ENCODE results near the gene FAH.

DNA sequence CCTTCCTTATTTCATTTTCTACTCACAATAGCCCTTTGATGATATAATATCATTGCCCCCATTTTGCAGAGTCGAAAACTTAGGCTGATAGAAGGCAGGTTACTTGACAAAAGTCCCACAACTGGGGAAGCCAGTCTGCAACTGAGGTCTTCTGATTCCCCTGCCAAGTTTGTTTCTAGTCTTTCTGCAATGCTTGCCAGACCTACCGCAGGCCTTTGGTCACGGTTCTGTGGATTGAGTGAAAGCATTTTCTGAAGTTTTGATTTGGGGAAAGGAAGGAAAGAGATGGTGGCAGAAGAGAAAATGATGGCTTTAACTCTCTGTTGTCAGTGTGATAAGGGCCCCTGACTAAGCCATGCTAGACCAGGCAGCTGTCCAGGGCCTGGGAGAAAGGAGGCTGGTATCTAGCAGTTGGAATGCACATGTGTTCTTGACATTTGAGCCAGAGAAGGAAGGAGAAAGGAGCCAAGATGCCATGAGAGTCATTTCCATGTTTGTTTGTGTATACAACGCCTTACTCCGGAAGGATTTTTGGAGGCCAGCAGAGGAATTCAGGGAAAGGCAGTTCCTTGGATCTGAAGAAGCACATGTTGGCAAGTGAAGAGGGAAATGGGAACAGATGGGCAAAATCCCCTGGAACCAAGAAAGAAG, 29.9 kb downstream of the FAH start:
- TF ChIP-seq, protein P1, sequence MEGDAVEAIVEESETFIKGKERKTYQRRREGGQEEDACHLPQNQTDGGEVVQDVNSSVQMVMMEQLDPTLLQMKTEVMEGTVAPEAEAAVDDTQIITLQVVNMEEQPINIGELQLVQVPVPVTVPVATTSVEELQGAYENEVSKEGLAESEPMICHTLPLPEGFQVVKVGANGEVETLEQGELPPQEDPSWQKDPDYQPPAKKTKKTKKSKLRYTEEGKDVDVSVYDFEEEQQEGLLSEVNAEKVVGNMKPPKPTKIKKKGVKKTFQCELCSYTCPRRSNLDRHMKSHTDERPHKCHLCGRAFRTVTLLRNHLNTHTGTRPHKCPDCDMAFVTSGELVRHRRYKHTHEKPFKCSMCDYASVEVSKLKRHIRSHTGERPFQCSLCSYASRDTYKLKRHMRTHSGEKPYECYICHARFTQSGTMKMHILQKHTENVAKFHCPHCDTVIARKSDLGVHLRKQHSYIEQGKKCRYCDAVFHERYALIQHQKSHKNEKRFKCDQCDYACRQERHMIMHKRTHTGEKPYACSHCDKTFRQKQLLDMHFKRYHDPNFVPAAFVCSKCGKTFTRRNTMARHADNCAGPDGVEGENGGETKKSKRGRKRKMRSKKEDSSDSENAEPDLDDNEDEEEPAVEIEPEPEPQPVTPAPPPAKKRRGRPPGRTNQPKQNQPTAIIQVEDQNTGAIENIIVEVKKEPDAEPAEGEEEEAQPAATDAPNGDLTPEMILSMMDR (IDR thresholded peaks at IDR 0.05) = no peak
- TF ChIP-seq EZH2 (IDR thresholded peaks at IDR 0.05; ENCODE audit: borderline replicate concordance, insufficient read depth, low read depth, low read length, poor library complexity, severe bottlenecking) = no peak
